T-helper 1 cell treated with Interleukin-12 subunit alpha and Interleukin-12 subunit beta and Interleukin-4 antibody, amounts not matched to agents 30 ng/mL and 1 ng/mL, for 36 hours (primary cell): ENCODE measurements around the gene CASTOR1. TPM values are rescaled to one million over a fixed set of nuclear protein-coding genes. Genes with fewer than 3 reads are reported as not detected.

Source experiments
- intact Hi-C: fragments of 100-400 bp; cut with micrococcal nuclease; formaldehyde crosslinking; loops from one replicate; pipeline ENCODE4 v1.15.1; 2024
- total RNA-seq: library from RNA; stranded (reverse); gene quantifications from 2 replicates; pipeline ENCODE4 v1.2.3, GENCODE V29; 2022

Gene CASTOR1
- total RNA-seq, 1 donor from 2014 or later: 17.5 TPM

- intact Hi-C loops: no loop called here
Observed at GRCh38 chr22:30301995-30302809, 12.9 kb upstream of the CASTOR1 start.

DNA sequence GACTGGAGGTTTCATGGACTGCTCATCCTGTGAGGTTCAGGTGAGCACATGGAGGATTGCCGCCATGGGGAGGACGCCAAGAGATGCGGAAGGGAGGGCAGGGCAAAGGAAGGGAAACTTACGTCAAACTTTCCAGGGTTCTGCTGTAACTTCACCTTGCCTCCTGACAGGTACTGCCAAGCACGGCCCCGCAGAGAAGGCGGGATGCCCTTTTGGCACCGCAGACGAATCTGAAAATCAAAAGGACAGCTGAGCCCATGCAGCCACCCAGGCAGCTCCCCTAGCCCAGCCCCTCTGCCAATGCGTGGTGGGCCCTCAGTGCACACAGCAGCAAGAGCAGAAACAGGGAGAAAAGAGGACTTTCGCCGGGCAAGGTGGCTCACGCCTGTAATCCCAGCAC lies 10.0 kb upstream of the CASTOR1 start:
- intact Hi-C loops: no loop called here

GRCh38 chr22:30297991-30298701 lies 8.8 kb upstream of the CASTOR1 start:
- intact Hi-C loops: no loop called here

DNA sequence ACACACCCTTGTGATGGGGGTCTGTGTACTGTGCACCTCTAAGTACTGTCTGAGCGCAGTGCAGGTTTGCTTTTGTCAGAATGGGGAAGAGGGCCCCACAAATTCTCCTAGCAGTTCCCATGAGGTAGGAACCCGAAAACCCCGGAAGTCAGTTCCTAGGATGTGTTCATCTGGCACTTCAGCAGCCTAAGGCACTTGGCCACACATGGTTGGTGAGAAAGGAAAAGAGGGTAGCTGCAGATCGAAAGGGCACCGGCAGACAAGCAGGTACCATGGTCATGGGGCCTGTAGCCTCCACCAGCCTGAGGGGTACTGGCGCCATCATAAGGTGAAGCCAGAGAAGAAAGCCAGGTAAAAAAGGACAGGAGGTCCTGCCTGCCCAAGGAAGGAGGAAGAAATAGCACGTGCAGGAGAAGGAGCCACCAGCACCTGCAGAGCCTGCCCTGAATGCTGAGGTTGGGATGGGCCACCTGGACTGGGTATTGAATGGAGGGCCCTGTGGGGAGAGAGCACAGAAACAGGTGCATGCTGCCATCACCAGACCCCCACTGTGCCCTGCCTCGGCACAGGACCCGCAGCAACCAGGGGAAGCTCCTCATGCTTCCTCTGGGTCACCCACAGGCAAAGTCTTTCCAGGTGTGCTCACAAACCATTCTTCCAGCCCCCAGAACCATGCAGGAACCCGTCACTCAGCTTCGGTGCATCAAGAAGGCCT lies 8.1 kb upstream of the CASTOR1 start:
- intact Hi-C loops: no loop called here

GRCh38 chr22:30296833-30297232 lies 7.5 kb upstream of the CASTOR1 start:
- intact Hi-C loops: no loop called here

- intact Hi-C loops: no loop called here
Observed at GRCh38 chr22:30296324-30296723, 7.0 kb upstream of the CASTOR1 start.

- intact Hi-C loops: no loop called here
Observed at GRCh38 chr22:30295576-30295975, 6.3 kb upstream of the CASTOR1 start.

DNA sequence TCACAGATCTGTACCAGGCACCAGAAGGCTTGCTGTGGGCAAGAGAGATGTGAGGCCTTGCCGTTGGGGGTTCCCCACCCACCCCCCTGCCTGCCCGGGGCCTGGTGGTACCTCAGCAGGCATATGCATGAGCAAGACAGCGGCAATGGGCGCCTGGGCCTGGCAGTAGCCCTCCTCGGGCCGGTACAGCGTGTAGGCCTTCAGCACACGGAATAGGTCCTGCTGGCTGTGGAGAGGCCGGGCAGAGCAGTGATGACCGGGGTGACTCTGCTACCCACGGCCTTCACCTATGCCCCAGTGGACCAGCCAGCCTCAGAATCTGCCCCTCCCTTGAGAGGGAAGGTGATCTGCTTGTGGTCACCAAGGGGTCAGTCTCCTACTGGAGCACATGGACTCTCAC lies 5.5 kb upstream of the CASTOR1 start:
- intact Hi-C loops: no loop called here

- intact Hi-C loops: no loop called here
Observed at GRCh38 chr22:30294066-30294465, 4.8 kb upstream of the CASTOR1 start.

- intact Hi-C loops: no loop called here
Observed at GRCh38 chr22:30293026-30293425, 3.7 kb upstream of the CASTOR1 start.

- intact Hi-C loops: no loop called here
Observed at GRCh38 chr22:30292069-30292970, 3.0 kb upstream of the CASTOR1 start.

- intact Hi-C loops: no loop called here
Observed at GRCh38 chr22:30291058-30291892, 2.0 kb upstream of the CASTOR1 start.

GRCh38 chr22:30290342-30291057 lies 1.2 kb upstream of the CASTOR1 start:
- intact Hi-C loops: no loop called here

- intact Hi-C loops: loop anchor here (1.0 to 5.0 kb wide), 7 partner anchors 15 to 687 kb away; partner anchors contain the start of genes LIF, NF2 and SF3A1
Observed at GRCh38 chr22:30289980-30290313, 642 bp upstream of the CASTOR1 start.

- intact Hi-C loops: loop anchor here (1.0 to 5.0 kb wide), 8 partner anchors 17 to 685 kb away; partner anchors contain the start of genes LIF, NF2 and SF3A1
Observed at GRCh38 chr22:30288419-30289140, 725 bp downstream of the CASTOR1 start.

GRCh38 chr22:30287648-30288418 lies 1.5 kb downstream of the CASTOR1 start:
- intact Hi-C loops: loop anchor here (1.0 to 5.0 kb wide), 10 partner anchors 21 to 663 kb away; partner anchors contain the start of genes ASCC2, LIF and RNF215

DNA sequence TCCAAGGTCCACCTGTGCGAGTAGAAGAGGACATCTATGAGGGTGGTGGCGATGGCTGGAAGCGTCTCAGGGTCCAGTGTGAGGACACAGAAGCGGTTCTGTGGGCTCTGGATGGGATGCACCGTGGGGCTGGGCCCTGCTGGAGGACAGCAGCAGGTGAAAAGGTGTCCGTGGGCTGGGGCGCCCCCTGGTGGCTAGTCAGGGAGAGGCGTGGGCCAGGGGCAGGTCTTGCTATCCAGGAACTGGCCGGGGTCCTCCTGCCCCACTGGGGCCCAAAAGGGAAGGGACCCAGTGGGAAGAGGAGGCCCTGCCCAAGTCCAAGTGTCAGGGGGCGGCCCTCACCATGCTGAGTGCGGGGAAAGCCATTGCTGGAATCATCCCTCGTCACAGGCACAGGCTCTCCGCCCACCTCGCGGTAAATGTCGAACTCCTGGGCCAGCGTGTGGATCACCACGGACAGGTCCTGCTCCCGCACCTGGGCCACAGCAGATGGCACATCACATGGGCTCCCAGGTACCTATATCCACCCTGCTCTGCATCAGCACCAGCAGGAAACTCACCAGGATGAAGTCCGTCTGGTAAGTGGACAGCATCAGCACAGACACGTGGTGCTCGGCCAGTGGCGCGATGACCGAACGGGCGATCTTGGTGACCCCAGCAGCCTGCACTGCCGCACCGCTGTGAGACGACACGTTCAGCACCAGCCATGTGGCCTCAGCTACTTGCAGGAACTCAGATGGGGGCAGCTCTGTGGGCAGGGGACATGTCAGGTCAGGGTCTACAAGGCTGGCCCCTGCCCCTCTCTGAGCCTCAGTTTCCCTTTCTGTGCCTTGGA lies 2.3 kb downstream of the CASTOR1 start:
- intact Hi-C loops: loop anchor here (1.0 to 5.0 kb wide), 10 partner anchors 20 to 662 kb away; partner anchors contain the start of genes ASCC2, LIF and RNF215
